Thyroid gland (tissue), 4 donors: ENCODE measurements around the gene JAKMIP1.

Source experiments
- POLR2A ChIP-seq, 2 donors: fragments of 450-650 bp; IDR thresholded peaks; one replicate each; pipeline ENCODE4 v1.6.1; 2017; ENCODE audit warnings: antibody characterized with exemption in 2 of 2, mild to moderate bottlenecking in 2 of 2, moderate library complexity in 1 of 2
- TF ChIP-seq, protein P1 (sequence below), 6 experiments: fragments of 200-600 bp in 3 of 6; fragments of 450-650 bp in 3 of 6; sonication (generic) in 3 of 6; IDR thresholded peaks; one replicate each; pipeline ENCODE4 v1.5.1; 2016 to 2019; ENCODE audit warnings: antibody characterized with exemption in 6 of 6, mild to moderate bottlenecking in 2 of 6, inconsistent platforms in 1 of 6, moderate library complexity in 1 of 6

DNA sequence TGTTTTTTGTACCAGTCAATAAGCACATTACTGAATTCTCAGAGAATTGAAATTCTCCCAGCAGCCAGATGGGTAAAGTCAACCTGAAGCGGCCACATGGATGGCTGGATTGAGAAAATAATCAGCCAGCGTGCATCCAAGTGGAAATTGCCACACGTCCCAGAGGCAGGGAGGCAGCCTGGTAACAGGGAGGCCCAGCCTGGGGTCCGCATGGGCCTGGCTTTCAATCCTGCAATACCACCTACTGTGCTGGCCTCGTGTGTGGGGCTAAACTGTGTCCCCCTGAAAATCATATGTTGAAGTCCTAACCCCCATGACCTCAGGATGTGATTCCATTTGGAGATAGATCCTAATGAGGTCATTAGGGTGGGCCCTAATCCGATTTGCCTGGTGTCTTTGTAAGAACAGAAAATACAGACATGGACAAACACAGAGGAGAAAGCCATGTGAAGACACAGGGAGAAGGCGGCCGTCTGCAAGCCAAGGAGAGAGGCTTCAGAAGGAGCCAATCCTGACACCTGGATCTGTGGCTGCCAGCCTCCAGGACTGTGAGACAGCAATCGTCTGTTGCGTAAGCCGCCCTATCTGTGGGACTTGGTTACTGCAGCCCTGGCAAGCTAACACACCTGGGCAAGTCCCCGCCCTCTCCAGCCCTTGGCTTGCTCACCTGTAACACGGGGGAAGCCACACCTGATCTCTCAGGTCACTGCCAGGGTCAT lies 90.3 kb downstream of the JAKMIP1 start:
- TF ChIP-seq, protein P1, sequence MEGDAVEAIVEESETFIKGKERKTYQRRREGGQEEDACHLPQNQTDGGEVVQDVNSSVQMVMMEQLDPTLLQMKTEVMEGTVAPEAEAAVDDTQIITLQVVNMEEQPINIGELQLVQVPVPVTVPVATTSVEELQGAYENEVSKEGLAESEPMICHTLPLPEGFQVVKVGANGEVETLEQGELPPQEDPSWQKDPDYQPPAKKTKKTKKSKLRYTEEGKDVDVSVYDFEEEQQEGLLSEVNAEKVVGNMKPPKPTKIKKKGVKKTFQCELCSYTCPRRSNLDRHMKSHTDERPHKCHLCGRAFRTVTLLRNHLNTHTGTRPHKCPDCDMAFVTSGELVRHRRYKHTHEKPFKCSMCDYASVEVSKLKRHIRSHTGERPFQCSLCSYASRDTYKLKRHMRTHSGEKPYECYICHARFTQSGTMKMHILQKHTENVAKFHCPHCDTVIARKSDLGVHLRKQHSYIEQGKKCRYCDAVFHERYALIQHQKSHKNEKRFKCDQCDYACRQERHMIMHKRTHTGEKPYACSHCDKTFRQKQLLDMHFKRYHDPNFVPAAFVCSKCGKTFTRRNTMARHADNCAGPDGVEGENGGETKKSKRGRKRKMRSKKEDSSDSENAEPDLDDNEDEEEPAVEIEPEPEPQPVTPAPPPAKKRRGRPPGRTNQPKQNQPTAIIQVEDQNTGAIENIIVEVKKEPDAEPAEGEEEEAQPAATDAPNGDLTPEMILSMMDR (IDR thresholded peaks at IDR 0.05) = peak in 4 of 6 experiments; percentile 29 to 46 (median 39)
- TF ChIP-seq POLR2A (IDR thresholded peaks at IDR 0.05) = no peak
